ENCODE measurements around the gene PTPRT.

DNA sequence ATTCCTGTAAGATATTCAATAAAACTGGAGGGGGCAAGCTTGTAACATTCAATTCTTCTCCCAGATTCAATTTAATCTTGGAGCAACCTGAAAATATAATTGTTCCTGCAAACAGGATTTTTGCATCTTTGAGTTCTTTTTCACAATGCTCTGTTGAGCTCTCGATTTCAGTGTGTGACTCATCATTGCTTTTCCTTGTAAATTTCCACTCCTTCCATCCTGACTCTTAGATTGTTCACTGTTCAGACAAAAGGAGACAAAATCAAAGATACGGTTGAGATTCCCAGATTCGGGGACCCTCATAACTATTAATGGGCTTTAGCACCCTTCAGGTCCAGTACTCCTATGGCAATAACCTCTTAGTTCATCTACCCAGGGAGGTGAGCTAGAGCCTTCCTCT is 999.6 kb downstream of the PTPRT start:
- TF ChIP-seq ZNF367 (CRISPR knock-in tag; IDR thresholded peaks at IDR 0.05; ENCODE audit: borderline replicate concordance) (no peak), RELA (CRISPR knock-in tag; IDR thresholded peaks at IDR 0.05) (no peak), POLR2A (IDR thresholded peaks at IDR 0.05; ENCODE audit: insufficient read depth in 1 of 2, low read depth in 2 of 2, low read length in 2 of 2) (no peak), YEATS4 (CRISPR knock-in tag; IDR thresholded peaks at IDR 0.05; ENCODE audit: borderline replicate concordance) (no peak), KDM1A (CRISPR knock-in tag; IDR thresholded peaks at IDR 0.05) (no peak)
- TF ChIP-seq, protein P1, sequence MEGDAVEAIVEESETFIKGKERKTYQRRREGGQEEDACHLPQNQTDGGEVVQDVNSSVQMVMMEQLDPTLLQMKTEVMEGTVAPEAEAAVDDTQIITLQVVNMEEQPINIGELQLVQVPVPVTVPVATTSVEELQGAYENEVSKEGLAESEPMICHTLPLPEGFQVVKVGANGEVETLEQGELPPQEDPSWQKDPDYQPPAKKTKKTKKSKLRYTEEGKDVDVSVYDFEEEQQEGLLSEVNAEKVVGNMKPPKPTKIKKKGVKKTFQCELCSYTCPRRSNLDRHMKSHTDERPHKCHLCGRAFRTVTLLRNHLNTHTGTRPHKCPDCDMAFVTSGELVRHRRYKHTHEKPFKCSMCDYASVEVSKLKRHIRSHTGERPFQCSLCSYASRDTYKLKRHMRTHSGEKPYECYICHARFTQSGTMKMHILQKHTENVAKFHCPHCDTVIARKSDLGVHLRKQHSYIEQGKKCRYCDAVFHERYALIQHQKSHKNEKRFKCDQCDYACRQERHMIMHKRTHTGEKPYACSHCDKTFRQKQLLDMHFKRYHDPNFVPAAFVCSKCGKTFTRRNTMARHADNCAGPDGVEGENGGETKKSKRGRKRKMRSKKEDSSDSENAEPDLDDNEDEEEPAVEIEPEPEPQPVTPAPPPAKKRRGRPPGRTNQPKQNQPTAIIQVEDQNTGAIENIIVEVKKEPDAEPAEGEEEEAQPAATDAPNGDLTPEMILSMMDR (CRISPR knock-in tag; IDR thresholded peaks at IDR 0.05), result no peak
